Osteocyte (in vitro differentiated cells): Measurements from ENCODE around the gene MPG. TPM values are rescaled to one million over a fixed set of nuclear protein-coding genes. Genes with fewer than 3 reads are reported as not detected.

Experiments used
- DNase-seq: peaks from one replicate; pipeline ENCODE4 v3.0.0; 2021; ENCODE audit warnings: mixed read lengths; ENCODE audit not compliant: unreplicated experiment; ENCODE audit errors: extremely low spot score
- H3K27ac Mint-ChIP-seq: one replicate; pipeline ENCODE4 v1.8.0; 2021; ENCODE audit warnings: mild to moderate bottlenecking, mixed read lengths; ENCODE audit not compliant: unreplicated experiment
- H3K27me3 Mint-ChIP-seq: one replicate; pipeline ENCODE4 v1.8.0; 2021; ENCODE audit warnings: mixed read lengths; ENCODE audit not compliant: unreplicated experiment
- H3K36me3 Mint-ChIP-seq: one replicate; pipeline ENCODE4 v1.8.0; 2021; ENCODE audit warnings: mixed read lengths; ENCODE audit not compliant: unreplicated experiment
- H3K4me1 Mint-ChIP-seq: one replicate; pipeline ENCODE4 v1.8.0; 2021; ENCODE audit warnings: mixed read lengths; ENCODE audit not compliant: unreplicated experiment
- H3K4me3 Mint-ChIP-seq: one replicate; pipeline ENCODE4 v1.8.0; 2021; ENCODE audit warnings: mild to moderate bottlenecking, moderate library complexity, mixed read lengths; ENCODE audit not compliant: unreplicated experiment
- H3K9me3 Mint-ChIP-seq: one replicate; pipeline ENCODE4 v1.8.0; 2021; ENCODE audit warnings: mixed read lengths; ENCODE audit not compliant: unreplicated experiment
- total RNA-seq: library from RNA; stranded (reverse); gene quantifications from 2 replicates; pipeline ENCODE4 v1.2.1, GENCODE V29; 2021
- TF ChIP-seq, protein P1 (sequence below): fragments of 200-600 bp; sonication (generic); IDR thresholded peaks from 2 replicates; pipeline ENCODE4 v1.5.0; 2021; ENCODE audit warnings: antibody characterized with exemption, mild to moderate bottlenecking, moderate library complexity

MPG gene
- total RNA-seq, 1 donor from 2014 or later = 71.6 TPM

DNA sequence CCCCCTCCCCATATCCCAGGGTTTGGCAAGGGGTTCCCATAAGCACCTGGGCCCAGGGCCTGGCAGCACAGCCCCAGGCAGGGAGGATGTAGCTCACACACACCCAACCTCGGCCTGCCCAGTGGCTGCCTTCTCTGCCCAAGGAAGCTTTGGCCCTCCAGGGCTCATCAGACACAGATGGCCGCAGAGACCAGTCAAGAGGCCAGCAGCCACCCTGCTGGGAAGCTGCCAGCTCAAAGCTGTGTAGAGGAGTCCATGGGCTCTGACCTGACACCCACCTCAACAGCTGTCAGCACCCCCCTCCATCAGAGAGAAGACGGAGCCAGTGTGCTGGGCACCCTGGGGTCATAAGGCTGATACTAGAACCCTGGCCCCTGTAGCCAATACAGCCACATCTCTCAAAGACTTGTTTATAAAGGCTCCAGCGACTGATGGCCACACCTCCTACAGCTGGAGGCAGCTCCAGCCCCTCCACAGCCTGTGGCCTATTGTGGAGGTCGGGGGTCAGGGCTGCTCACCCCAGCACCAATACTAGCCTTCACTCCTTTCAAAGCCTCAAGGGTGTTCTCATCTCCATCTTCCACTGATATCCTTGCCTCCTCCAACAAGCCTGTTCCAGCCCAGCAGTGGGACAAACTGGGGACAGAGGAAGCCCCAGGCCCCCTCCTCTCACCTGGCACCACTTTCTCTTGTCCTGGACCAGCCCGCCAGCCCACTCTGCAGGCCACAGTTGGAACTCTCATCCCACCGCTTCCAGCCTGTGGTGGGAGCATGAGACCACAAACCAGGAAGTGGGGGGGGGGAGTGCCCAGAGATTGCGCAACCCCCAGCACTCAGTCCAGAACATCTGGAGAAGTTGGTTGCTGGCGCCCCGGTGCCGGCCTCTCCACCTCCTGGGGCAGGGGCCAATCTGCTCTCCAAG is 2.2 kb upstream of the MPG start:
- Mint-ChIP-seq H3K27ac (peak overlapping the region; percentile 95), H3K36me3 (peaks cover 1% of the 10 kb centered on the region), H3K9me3 (no peaks in the 10 kb centered on the region), H3K4me3 (peak overlapping the region; percentile 68), H3K4me1 (peaks cover 65% of the 10 kb centered on the region), H3K27me3 (no peaks in the 10 kb centered on the region)
- TF ChIP-seq, protein P1, sequence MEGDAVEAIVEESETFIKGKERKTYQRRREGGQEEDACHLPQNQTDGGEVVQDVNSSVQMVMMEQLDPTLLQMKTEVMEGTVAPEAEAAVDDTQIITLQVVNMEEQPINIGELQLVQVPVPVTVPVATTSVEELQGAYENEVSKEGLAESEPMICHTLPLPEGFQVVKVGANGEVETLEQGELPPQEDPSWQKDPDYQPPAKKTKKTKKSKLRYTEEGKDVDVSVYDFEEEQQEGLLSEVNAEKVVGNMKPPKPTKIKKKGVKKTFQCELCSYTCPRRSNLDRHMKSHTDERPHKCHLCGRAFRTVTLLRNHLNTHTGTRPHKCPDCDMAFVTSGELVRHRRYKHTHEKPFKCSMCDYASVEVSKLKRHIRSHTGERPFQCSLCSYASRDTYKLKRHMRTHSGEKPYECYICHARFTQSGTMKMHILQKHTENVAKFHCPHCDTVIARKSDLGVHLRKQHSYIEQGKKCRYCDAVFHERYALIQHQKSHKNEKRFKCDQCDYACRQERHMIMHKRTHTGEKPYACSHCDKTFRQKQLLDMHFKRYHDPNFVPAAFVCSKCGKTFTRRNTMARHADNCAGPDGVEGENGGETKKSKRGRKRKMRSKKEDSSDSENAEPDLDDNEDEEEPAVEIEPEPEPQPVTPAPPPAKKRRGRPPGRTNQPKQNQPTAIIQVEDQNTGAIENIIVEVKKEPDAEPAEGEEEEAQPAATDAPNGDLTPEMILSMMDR = peak; percentile 36
- DNase-seq = no peak

DNA sequence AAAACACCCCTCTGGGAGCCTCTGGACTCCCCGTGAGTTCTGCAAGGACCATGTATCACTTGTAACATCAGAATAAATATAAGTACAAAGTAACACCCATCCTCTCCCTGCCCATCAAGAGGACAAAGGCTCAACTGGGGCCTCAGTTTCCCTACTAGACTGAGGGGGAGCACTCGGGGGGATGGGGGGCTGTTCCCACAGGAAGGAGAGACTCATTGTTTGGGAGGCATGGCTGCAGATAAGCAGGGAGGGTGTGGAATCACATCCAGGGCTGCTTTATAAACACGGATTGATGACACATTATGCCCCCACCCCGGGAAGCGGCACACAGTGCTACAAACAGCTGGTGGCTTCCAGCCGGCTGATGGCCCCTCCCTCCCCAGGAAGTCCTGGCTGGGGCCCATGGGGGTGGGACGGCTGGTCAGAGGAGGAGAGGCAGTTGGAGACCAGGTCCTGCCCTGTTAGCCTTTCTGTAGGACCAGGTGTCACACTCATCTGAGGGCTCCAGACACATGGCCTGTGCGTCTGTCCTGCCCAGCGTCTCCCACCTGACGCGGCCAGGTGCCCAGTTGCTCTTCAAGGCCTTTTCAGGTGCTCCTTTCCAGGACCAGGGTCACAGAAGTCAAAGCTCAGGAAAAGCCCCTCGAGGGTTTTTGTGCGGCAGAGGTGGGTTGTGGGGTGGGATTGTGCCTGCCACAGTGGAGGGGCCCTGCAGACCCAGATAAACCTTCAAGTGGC is 1.3 kb upstream of the MPG start:
- Mint-ChIP-seq H3K9me3 (no peaks in the 10 kb centered on the region), H3K27me3 (no peaks in the 10 kb centered on the region), H3K4me3 (peak overlapping the region; percentile 68), H3K27ac (peak overlapping the region; percentile 95), H3K4me1 (peaks cover 59% of the 10 kb centered on the region), H3K36me3 (peaks cover 1% of the 10 kb centered on the region)
- DNase-seq = no peak
- TF ChIP-seq, protein P1 = no peak

DNA sequence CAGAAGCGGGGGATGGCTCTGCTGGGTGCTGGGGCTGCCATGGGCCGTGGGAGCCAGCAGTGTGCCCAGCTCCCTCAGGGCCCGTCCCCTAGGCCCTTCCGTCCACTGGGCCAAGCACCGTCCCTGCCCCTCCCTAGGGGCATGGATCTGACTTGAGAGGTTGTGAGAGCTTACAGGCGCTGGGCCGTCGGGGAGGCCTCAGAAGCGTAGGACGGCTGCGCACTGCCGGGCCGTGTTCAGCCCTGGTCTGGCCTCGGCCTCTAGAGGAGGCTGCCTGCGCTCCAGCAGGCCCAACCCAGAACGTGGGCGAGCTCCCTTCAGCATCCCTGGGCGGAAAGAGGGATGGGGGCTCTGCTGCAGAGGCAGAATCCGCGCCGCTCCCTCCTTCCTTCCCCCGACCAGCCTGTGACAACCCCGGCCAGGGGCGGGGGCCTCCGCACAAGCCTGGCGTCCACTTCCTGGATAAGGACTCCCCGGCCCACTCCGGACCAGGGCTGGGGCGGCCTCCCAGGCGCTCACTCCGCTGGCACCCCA is 685 bp upstream of the MPG start:
- Mint-ChIP-seq H3K27ac (peak overlapping the region; percentile 95), H3K4me3 (peak overlapping the region; percentile 68), H3K36me3 (peaks cover 1% of the 10 kb centered on the region), H3K4me1 (peaks cover 59% of the 10 kb centered on the region), H3K9me3 (no peaks in the 10 kb centered on the region), H3K27me3 (no peaks in the 10 kb centered on the region)
- TF ChIP-seq, protein P1 = no peak
- DNase-seq = no peak

DNA sequence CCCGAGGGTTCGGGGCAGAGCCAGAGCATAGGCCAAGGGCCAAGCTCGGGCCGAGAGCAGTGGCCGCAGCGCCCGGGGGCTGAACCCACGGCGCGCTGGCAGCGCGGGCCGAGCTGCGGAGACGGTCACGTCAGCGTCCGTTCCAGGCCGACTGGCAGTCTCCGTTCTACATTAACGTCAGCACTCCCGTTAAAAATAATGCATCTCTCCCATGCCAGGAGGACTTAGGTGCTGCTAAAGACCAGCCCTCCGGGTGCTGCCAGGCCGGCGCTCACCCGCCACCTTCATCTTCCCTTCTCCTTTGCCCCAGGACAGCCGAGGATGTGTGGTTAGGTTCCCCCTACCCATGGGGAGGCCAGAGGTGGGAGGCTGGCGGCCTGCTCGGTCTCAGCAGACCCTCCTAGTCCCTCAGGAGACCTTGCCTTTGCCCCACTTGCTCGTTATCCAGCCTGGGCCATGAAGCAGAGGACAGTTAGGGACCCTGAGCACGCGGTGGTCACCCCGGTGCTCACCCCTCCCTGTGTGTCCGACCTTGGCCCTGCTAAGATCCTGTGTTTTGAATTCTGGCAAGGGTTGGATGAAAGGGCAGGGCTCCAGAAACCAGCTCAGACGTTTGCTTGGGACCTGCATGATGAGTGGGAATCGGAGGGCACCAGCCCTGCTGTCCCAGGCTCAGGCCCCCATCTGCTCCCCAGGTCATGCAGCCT is 572 bp downstream of the MPG start:
- peaks cover 2% of the 10 kb centered on the region for H3K36me3 Mint-ChIP-seq
- H3K27me3 Mint-ChIP-seq = no peaks in the 10 kb centered on the region
- TF ChIP-seq, protein P1 = no peak

More for the DNA sequence above, 572 bp downstream of the MPG start:
- no peak for DNase-seq
- Mint-ChIP-seq H3K4me3 (peak overlapping the region; percentile 82), H3K9me3 (no peaks in the 10 kb centered on the region), H3K27ac (peak overlapping the region; percentile 87), H3K4me1 (peaks cover 56% of the 10 kb centered on the region)
